ENCODE measurements around the gene CSNK1A1.

Gene CSNK1A1

DNA sequence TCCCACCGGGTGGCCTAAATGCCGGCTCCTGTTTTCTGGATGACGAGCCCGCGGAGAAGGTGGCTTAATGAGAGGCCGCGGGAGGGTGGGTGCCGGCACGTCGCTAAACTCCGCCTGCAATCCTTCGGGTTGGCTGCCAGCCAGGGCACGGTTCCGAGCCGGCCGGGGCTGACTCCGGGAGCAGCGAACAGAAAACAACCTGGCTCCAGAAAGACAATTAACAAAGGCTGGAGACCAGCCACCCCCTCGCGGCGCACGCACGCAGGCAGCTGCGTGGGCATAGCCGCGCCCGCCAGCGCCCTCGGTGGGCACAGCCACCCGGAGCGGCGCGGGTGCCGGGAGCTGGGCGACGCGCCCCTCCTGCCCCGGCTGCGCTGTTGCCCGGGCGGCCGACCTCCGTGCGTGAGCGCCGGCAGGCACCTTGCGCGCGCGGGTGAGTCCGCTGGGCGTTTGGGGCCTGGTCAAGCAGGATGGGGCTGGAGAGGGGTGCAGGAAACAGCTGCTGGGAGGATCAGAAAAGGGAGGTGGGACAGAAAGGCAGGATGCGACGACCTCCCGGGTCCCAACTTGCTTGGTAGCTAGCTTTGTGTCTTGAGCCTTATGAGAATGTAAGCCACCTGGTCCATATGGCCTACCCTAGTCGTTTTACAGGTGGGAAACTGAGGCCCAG lies 30.1 kb upstream of the CSNK1A1 start, which contains the start of gene ARHGEF37:
Gene ARHGEF37, plus strand, starts transcription at position 307 of the 670 bp plus-strand sequence. CDS start 16,272 bp downstream, outside the sequence.
- TF ChIP-seq CTCF (IDR thresholded peaks at IDR 0.05): no peak

DNA sequence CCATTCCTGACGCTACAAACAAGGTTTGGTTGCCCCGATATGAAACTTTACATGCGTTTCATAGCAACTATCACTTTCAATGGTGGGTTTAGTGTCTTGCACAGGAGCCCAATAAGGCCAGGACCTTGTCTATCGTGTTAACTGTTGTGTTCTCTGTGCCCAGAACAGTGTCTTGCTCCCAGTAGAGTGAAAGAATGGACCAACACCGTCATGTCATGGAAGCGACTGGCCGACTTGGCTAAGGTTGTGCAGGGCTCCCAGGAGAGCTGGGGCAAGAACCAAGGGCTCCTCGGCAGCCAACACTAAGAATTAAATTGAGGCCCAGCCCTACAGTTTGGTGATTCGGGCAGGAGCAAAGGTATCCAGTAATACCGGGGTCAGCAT lies 29.6 kb upstream of the CSNK1A1 start:
- no peak for TF ChIP-seq CTCF (IDR thresholded peaks at IDR 0.05)

DNA sequence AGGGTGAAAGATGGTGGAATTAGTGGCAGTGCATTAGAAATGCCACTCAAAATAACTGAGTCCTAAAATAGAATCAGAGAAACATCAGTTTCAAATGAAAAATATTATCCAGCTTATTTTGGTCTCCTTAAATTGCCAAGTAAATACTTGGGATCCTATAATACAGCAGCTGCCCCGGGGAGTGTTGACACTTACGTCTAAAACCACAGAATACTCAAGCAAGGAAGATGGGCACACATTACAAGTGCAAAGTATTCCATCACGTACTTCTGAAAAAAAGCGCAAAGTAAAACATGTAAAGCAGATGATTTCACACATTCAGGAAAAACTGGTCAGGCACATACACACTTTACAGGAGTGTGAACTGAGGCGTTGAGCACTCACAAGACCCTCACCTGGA lies 27.7 kb upstream of the CSNK1A1 start:
- TF ChIP-seq CTCF (IDR thresholded peaks at IDR 0.05): no peak

DNA sequence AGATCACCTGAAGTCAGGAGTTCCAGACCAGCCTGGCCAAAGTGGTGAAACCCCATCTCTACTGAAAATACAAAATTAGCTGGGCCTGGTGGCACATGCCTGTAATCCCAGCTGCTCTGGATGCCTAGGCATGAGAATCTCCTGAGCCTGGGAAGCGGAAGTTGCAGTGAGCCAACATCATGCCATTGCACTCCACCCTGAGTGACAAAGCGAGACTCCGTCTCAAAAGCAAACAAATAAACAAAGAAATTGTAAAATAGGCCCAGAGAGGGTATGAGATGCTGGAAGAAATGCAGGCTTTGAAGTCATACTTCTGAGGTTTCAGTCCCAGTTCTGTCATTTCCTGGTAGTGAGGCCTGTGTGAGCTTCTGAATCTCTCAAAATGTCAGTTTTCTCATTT lies 24.8 kb upstream of the CSNK1A1 start:
- TF ChIP-seq CTCF (IDR thresholded peaks at IDR 0.05): no peak

DNA sequence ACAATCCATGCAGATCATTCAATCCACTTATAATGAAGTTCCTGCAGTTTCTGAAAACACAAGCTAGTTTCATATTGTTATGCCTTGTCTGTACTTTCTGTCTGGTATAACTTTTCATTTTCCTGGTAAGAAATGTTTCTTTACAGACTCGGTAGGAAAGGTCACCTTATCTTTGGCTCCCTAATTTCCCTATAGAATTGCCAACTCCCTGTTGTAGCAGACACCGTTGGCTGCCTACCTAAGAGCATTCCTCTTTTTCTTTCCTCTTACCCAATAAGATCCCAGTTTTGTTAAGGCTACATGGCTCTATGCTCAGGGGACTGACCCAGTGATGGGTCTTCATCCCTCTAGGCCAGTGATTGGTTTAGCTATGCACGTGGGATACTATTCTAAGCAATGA lies 23.9 kb upstream of the CSNK1A1 start:
- TF ChIP-seq CTCF (IDR thresholded peaks at IDR 0.05): no peak

DNA sequence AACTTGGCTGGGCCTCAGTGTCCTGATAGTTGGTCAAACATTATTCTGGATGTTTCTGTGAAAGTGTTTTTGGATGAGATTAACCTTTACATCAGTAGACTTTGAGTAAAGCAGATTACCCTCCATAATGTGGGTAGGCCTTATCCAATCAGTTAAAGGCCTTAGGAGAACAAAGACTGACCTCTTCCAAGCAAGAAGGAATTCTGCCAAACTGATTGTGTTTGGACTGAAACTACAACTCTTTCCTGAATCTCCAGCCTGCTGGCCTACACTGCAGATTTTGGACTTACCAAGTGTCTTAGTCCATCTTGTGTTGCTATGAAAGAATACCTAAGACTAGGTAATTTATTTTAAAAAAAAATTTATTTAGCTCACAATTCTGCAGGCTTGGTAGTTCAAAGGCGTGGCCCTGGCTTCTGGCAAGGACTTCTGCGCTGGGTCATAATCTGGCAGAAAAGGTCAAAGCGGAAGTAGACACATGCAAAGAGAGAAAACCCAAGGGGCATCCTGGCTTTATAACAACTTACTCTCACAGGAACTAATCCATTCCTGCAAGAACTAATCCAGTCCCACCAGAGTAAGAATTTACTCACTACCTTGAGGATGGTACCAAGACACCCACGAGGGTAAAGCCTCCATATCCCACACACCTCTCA lies 21.5 kb upstream of the CSNK1A1 start:
- no peak for TF ChIP-seq CTCF (IDR thresholded peaks at IDR 0.05)

GRCh38 chr5:149572170-149572569 lies 20.9 kb upstream of the CSNK1A1 start:
- TF ChIP-seq CTCF (IDR thresholded peaks at IDR 0.05): no peak
